Measurements from ENCODE around the gene SCART1. TPM values are rescaled to one million over a fixed set of nuclear protein-coding genes. Genes with fewer than 3 reads are reported as not detected.
"Not testable (repeated sequence)": the region's sequence is repeated elsewhere in the genome, so short reads cannot be mapped to it uniquely, and the experiment has no call there.

SCART1 gene
- total and polyA plus RNA-seq, 8 donors, result 0.43 to 9.3 (median 5.9) TPM; not detected in 1

DNA sequence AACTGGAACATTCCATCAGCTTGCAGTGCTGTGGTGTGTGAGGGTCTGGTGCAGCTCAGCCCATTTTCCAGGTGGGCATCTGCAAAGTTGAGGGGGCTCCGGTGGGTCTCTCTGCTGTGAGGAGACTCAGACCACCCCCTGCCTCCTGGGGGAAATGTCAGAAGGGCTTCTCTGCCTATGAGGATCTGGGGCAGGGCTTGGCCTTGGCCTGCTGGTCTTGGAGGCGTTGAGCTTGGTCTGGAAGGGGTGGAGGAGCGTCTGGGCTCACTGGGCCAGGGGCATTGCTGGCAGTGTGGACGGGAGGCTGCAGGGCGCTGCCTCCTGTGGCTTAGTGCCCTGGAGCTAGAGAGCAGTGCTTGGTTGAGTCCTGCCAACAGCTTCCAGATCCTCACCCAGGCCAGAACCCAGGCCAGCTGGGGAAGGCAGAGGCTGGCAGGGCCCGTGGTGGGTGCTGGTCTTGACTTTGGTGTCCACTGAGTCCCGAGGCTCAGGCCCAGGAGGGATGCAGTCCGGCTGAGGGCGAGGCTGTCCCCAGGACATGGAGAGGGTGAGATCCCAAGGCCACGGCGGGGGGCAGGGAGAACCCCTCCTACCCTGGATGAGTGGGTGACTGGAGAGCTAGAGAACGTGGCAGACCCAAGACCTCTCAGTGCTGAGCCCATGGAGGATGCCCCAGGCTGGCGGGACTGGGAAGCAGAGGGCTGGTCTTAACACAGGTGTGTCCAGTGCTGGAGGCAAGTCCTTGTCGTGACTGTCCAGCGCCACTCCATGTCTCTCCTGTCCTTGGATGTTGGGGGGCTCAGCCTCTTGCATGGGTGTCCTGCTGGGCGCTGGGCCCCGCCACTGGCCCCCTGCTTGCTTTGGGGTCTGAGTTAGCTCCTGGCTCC, 32.2 kb upstream of the SCART1 start:
- TF ChIP-seq, protein P1, sequence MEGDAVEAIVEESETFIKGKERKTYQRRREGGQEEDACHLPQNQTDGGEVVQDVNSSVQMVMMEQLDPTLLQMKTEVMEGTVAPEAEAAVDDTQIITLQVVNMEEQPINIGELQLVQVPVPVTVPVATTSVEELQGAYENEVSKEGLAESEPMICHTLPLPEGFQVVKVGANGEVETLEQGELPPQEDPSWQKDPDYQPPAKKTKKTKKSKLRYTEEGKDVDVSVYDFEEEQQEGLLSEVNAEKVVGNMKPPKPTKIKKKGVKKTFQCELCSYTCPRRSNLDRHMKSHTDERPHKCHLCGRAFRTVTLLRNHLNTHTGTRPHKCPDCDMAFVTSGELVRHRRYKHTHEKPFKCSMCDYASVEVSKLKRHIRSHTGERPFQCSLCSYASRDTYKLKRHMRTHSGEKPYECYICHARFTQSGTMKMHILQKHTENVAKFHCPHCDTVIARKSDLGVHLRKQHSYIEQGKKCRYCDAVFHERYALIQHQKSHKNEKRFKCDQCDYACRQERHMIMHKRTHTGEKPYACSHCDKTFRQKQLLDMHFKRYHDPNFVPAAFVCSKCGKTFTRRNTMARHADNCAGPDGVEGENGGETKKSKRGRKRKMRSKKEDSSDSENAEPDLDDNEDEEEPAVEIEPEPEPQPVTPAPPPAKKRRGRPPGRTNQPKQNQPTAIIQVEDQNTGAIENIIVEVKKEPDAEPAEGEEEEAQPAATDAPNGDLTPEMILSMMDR (IDR thresholded peaks at IDR 0.05), result no peak
- peaks cover 15 to 40% (median 37%) of the 10 kb centered on the region in 4 donors for H3K36me3 ChIP-seq
- no peaks in the 10 kb centered on the region for H3K9me3 ChIP-seq
- intact Hi-C loops (cut with DNase I; ENCODE audit: low total_unique reads), result no loop called here
- H3K4me3 ChIP-seq, result no peak overlapping the region
- H3K27ac ChIP-seq, result no peak overlapping the region
- H3K27me3 ChIP-seq, result peaks cover 0 to 44% (median 14%) of the 10 kb centered on the region in 3 donors
- 81 to 91% (median 86%) methylated on average over 4 to 16 of the region's 17 CpGs for WGBS, 5 donors
- DNase-seq, result no peak
- peaks cover 7 to 11% (median 10%) of the 10 kb centered on the region in 4 donors for H3K4me1 ChIP-seq

DNA sequence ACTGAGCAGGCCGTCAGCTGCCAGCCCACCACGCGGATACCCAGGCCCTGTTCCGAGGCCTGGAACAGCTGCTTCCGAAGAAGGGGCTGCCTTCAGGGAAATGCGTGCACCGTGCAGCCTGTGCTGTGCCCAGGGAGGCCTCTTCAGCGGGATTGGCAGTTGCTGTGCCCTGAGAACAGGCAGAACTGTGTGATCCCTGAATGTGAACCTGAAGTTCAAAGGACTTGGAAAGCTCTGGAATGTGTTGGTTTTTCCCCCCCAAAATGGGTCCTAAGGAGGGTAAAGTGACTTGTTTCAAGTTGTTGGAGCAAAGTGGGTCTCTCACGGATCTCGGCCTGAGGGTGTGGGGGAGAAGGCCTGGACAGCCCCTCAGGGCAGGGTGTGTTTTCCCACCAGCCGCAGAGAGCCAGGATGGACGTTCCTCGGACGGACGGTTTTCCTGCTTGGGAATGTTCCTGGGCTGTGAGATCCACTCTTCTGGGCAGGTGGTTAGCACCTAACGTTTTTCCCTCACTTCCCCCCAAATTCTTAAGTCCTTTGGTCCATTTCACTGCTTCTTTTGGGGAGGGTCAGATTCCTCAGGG, 31.4 kb upstream of the SCART1 start:
- Histone ChIP-seq H3K27me3 (peaks cover 0 to 44% (median 14%) of the 10 kb centered on the region in 3 donors), H3K4me3 (no peak overlapping the region), H3K27ac (no peak overlapping the region), H3K36me3 (peaks cover 15 to 40% (median 37%) of the 10 kb centered on the region in 4 donors), H3K4me1 (peaks cover 7 to 11% (median 10%) of the 10 kb centered on the region in 4 donors), H3K9me3 (no peaks in the 10 kb centered on the region)
- TF ChIP-seq, protein P1 (IDR thresholded peaks at IDR 0.05), result no peak
- TF ChIP-seq POLR2AphosphoS5 (IDR thresholded peaks at IDR 0.05) (no peak), POLR2A (IDR thresholded peaks at IDR 0.05) (no peak), EP300 (IDR thresholded peaks at IDR 0.05) (no peak)
- no peak for DNase-seq
- intact Hi-C loops (cut with DNase I; ENCODE audit: low total_unique reads), result no loop called here
- 83 to 89% (median 85%) methylated on average over 14 to 16 of the region's 16 CpGs for WGBS, 5 donors

DNA sequence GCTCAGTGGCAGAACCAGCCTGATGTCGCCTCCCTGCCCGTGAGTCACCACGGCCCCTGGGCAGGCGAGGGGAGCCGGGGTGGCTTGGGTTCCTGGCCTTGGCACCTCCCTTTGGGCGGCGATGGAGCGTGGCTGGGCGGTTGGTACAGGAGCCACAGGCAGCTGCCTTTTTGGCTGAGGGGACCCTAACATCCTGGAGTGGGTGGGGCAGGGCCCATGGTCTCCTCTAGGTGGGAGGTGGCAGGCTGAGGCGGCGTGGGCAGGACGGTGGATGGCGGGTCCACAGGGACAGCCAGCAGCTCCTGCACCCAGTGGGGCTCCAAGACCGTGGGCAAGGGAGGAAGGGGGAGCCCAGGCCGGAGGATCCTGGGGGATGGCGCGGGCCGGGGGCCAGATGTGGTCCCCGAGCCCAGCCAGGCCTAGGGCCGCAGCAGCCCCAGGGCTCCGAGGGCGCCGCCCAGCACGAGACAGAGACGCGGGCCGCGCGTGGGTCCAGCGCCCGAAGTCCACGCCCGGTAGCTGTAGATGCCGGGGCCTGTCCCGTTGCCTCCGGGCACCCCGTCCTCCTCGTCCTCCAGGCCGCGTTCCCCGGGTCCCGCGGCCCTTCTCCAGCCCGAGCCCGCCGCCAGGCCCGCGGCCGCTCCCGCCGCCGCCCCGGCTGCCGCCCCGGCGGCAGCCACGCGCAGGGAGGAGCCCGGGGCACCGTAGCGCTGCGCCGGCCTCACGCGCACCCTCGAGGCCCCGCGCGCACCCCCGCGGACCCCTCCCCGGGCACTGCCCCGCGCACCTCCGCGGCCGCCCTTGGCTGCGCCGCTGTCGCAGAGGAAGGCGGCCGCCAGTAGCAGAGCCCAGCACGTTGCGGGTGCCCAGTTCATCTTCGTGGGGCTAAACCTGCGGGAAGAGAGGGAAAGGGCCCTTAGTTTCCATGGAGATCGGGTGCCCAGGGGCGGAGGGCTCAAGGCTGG, 30.7 kb upstream of the SCART1 start:
- peaks cover 7 to 11% (median 10%) of the 10 kb centered on the region in 4 donors for H3K4me1 ChIP-seq
- H3K27me3 ChIP-seq, result peaks cover 0 to 43% (median 14%) of the 10 kb centered on the region in 3 donors
- no peak overlapping the region for H3K27ac ChIP-seq
- WGBS, 5 donors, result 10 to 31% (median 17%) methylated on average over 29 to 88 of the region's 88 CpGs
- intact Hi-C loops (cut with DNase I; ENCODE audit: low total_unique reads), result no loop called here
- peak; percentile 22 to 49 for DNase-seq
- peaks cover 15 to 35% (median 34%) of the 10 kb centered on the region in 4 donors for H3K36me3 ChIP-seq
- H3K9me3 ChIP-seq, result no peaks in the 10 kb centered on the region
- TF ChIP-seq EP300 (IDR thresholded peaks at IDR 0.05), result no peak
- no peak for TF ChIP-seq POLR2A (IDR thresholded peaks at IDR 0.05)
- TF ChIP-seq, protein P1 (IDR thresholded peaks at IDR 0.05), result no peak
- no peak for TF ChIP-seq POLR2AphosphoS5 (IDR thresholded peaks at IDR 0.05)
- peak overlapping the region in 3 of 4 donors; percentile 11 to 29 (median 24) for H3K4me3 ChIP-seq

DNA sequence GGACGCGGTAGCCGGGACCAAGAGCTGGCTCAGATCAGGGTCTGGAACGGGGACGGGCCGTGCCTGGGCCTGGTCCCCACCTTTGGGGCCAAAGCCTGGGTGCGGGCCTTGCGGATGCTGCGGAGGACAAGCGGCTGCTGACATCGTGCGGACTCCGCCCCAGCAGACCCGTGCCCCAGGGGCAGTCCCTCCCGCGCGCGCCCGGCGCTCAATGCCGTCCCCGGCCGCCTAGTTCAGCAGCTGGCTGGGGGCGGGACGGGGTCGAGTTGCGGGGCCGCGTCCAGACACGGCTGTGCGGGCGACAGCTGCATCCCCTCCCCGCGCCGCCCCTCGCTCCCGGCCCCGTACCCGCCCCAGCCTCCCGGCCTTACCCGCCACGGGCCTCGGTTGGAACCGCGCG, 29.6 kb upstream of the SCART1 start:
- 0% methylated on average over 3 of the region's 46 CpGs; no CpG with 5 or more reads in 4 of the 5 donors for WGBS, 5 donors
- not testable (repeated sequence) for H3K4me3 ChIP-seq

DNA sequence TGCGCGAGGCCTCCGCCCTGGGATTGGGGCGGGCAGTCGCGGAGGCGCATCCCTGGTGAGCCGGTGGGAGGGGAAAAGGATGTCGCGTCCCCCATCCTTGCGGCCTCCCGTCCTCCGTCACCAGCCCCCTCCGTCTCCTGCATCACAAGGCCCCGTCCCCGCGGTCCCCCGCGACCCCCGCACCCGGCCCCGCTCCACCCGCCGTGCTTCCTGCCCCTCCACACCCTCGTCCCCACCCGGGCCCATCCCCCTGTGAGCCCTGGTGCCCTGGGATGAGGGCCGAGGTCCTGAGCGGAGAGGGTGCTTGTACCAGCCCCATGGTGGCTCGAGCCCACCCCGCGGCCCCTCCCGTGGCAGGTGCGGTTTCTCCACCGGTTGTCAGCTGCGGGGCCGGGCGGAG, 29.1 kb upstream of the SCART1 start, which contains the start of gene SPRN:
TSS of gene SPRN (minus strand) at position 25 of the 400 bp plus-strand sequence. CDS start 944 bp downstream, outside the sequence.
- H3K4me3 ChIP-seq, result peak within 1 kb of the TSS in 3 of 4 donors; percentile 11 to 29 (median 24)
- intact Hi-C loops (cut with DNase I; ENCODE audit: low total_unique reads), result not testable (repeated sequence)

More for the DNA sequence above, 29.6 kb upstream of the SCART1 start:
- intact Hi-C loops (cut with DNase I; ENCODE audit: low total_unique reads); H3K9me3 ChIP-seq; DNase-seq; H3K27ac ChIP-seq: not testable (repeated sequence)
- Histone ChIP-seq H3K4me1 (peaks cover 7 to 11% (median 10%) of the 10 kb centered on the region in 4 donors), H3K27me3 (peaks cover 0 to 38% (median 14%) of the 10 kb centered on the region in 3 donors), H3K36me3 (peaks cover 10 to 25% (median 24%) of the 10 kb centered on the region in 4 donors)

DNA sequence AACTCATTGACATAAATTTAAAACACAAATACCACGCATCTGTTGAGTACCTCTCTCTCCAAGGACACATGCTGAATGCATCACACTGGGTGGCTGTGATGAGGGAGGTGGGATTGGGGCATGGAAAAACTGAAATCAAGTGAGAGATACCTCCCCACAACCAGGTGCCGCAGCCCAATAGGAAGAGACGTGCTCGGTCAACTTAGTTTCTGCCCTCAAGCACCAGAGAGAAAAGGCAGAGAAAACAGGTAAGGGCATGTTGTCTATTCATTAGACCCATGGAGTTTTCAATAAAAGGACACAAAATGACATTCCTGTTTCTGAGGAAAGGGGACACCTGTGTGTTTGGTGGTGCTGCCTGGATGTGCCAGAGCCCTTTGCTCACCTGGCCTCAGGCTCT, 24.2 kb upstream of the SCART1 start:
- DNase-seq; H3K9me3 ChIP-seq; H3K27me3 ChIP-seq; H3K4me3 ChIP-seq; H3K36me3 ChIP-seq; H3K27ac ChIP-seq; intact Hi-C loops (cut with DNase I; ENCODE audit: low total_unique reads); H3K4me1 ChIP-seq: not testable (repeated sequence)
- 78 to 90% (median 83%) methylated on average over 4 of the region's 4 CpGs for WGBS, 5 donors

More for the DNA sequence above, 29.1 kb upstream of the SCART1 start, which contains the start of gene SPRN:
- H3K27ac ChIP-seq, DNase-seq, H3K9me3 ChIP-seq: not testable (repeated sequence)
- Histone ChIP-seq H3K36me3 (peaks cover 5 to 20% (median 19%) of the 10 kb centered on the region in 4 donors), H3K4me1 (peaks cover 7 to 11% (median 10%) of the 10 kb centered on the region in 4 donors), H3K27me3 (peaks cover 0 to 38% (median 14%) of the 10 kb centered on the region in 3 donors)
- 17 to 39% (median 24%) methylated on average over 2 to 12 of the region's 37 CpGs; no CpG with 5 or more reads in 1 of the 5 donors for WGBS, 5 donors

Data from stomach (tissue), 9 donors.